IMR-90 (cell line): ENCODE results near the gene AMBN. TPM values are rescaled to one million over a fixed set of nuclear protein-coding genes. Genes with fewer than 3 reads are reported as not detected.

Source experiments
- ATAC-seq: fragments of 200-7000 bp; cut with Tn5 transposase; 2 replicates; pipeline ENCODE4 v1.9.1; 2020; ENCODE audit warnings: low read depth, mild to moderate bottlenecking, moderate library complexity
- BruUV-seq: library from RNA; stranded (reverse); fragments of 400-500 nt; replicated peaks from 2 replicates; lab custom pipeline; 2021; lab: Mats Ljungman, UMichigan
- CTCF ChIA-PET: fragments of 300-600 bp; formaldehyde crosslinking; extraction: SDS; loops from one replicate; lab custom pipeline; 2021; ENCODE audit warnings: antibody characterized with exemption; lab: Yijun Ruan, JAX
- POLR2A ChIA-PET: fragments of 300-600 bp; sonication (Branson Sonifier 250); formaldehyde crosslinking; loops from one replicate; lab custom pipeline; 2022; ENCODE audit warnings: antibody characterized with exemption; ENCODE audit not compliant: unreplicated experiment; lab: Charles Lee
- DNase-seq: peaks from one replicate; pipeline ENCODE4 v3.0.0; 2013
- H2AFZ ChIP-seq: replicated peaks from 2 replicates; pipeline ENCODE3; 2013; ENCODE audit warnings: low read length, mild to moderate bottlenecking; ENCODE audit not compliant: poor library complexity
- H2AK5ac ChIP-seq: 2 replicates; pipeline ENCODE4 v1.6.1; 2013; ENCODE audit warnings: low read depth, low read length, inconsistent platforms
- H2AK9ac ChIP-seq: replicated peaks from 2 replicates; pipeline ENCODE3; 2013; ENCODE audit warnings: mild to moderate bottlenecking, low read depth, low read length, moderate library complexity; ENCODE audit not compliant: poor library complexity
- H2BK120ac ChIP-seq: 2 replicates; pipeline ENCODE4 v1.6.1; 2013; ENCODE audit warnings: low read depth, low read length, inconsistent platforms
- H2BK15ac ChIP-seq: 3 replicates; pipeline ENCODE4 v1.6.1; 2013; ENCODE audit warnings: low read depth, low read length, inconsistent platforms
- H2BK20ac ChIP-seq: 2 replicates; pipeline ENCODE4 v1.6.1; 2013; ENCODE audit warnings: low read depth, mild to moderate bottlenecking, inconsistent platforms, low read length, moderate library complexity
- H2BK5ac ChIP-seq: 2 replicates; pipeline ENCODE4 v1.6.1; 2013; ENCODE audit warnings: mild to moderate bottlenecking, low read depth, low read length, inconsistent platforms; ENCODE audit not compliant: poor library complexity, severe bottlenecking
- H3K14ac ChIP-seq: replicated peaks from 2 replicates; pipeline ENCODE4 v1.6.1; 2013; ENCODE audit warnings: low read depth, low read length, inconsistent platforms
- H3K18ac ChIP-seq: 2 replicates; pipeline ENCODE4 v1.6.1; 2013; ENCODE audit warnings: low read depth, low read length, control low read depth
- H3K23ac ChIP-seq: 2 replicates; pipeline ENCODE4 v1.6.1; 2013; ENCODE audit warnings: low read depth, low read length, inconsistent platforms
- H3K27ac ChIP-seq: 2 replicates; pipeline ENCODE4 v1.5.1; 2013; ENCODE audit warnings: mild to moderate bottlenecking, control low read depth, low read length; ENCODE audit not compliant: insufficient read depth
- H3K27me3 ChIP-seq: 2 replicates; pipeline ENCODE4 v1.6.1; 2013; ENCODE audit warnings: low read length; ENCODE audit not compliant: control insufficient read depth, insufficient read depth
- H3K36me3 ChIP-seq: 2 replicates; pipeline ENCODE4 v1.6.1; 2013; ENCODE audit warnings: low read length, mixed read lengths; ENCODE audit not compliant: control insufficient read depth, insufficient read depth
- H3K4ac ChIP-seq: 2 replicates; pipeline ENCODE4 v1.6.1; 2013; ENCODE audit warnings: low read depth, low read length, inconsistent platforms
- H3K4me1 ChIP-seq: 2 replicates; pipeline ENCODE4 v1.6.1; 2013; ENCODE audit warnings: low read length, mixed read lengths; ENCODE audit not compliant: control insufficient read depth, insufficient read depth
- H3K4me2 ChIP-seq: 2 replicates; pipeline ENCODE4 v1.6.1; 2013; ENCODE audit warnings: low read depth, mild to moderate bottlenecking, control low read depth, low read length, moderate library complexity
- H3K4me3 ChIP-seq: 2 replicates; pipeline ENCODE4 v1.5.1; 2013; ENCODE audit warnings: low read depth, mild to moderate bottlenecking, control low read depth, low read length, moderate library complexity; ENCODE audit not compliant: insufficient read depth
- H3K56ac ChIP-seq: 2 replicates; pipeline ENCODE4 v1.6.1; 2013; ENCODE audit warnings: low read length, inconsistent platforms; ENCODE audit not compliant: insufficient read depth; ENCODE audit errors: extremely low read depth
- H3K79me1 ChIP-seq, 2 experiments: 2 replicates each; pipeline ENCODE4 v1.6.1; 2013; ENCODE audit warnings: low read length in 2 of 2, inconsistent platforms in 1 of 2, low read depth in 1 of 2
- H3K9ac ChIP-seq: 2 replicates; pipeline ENCODE4 v1.6.1; 2013; ENCODE audit warnings: low read depth, low read length, control low read depth
- H3K9me1 ChIP-seq: 2 replicates; pipeline ENCODE4 v1.6.1; 2013; ENCODE audit warnings: low read length, inconsistent platforms; ENCODE audit not compliant: insufficient read depth
- H3K9me3 ChIP-seq: 2 replicates; pipeline ENCODE4 v1.6.1; 2013; ENCODE audit warnings: low read length; ENCODE audit not compliant: control insufficient read depth, insufficient read depth
- H4K20me1 ChIP-seq: 2 replicates; pipeline ENCODE4 v1.6.1; 2013; ENCODE audit warnings: low read length, inconsistent platforms; ENCODE audit not compliant: insufficient read depth
- H4K5ac ChIP-seq: 2 replicates; pipeline ENCODE4 v1.6.1; 2013; ENCODE audit warnings: mild to moderate bottlenecking, low read depth, low read length, control low read depth
- H4K8ac ChIP-seq, 2 experiments: 2 replicates each; pipeline ENCODE4 v1.6.1; 2013; ENCODE audit warnings: low read depth in 2 of 2, low read length in 2 of 2, control low read depth in 1 of 2, inconsistent platforms in 1 of 2
- H4K91ac ChIP-seq: 2 replicates; pipeline ENCODE4 v1.6.1; 2013; ENCODE audit warnings: low read depth, low read length, inconsistent platforms; ENCODE audit not compliant: insufficient read depth
- BHLHE40 ChIP-seq: fragments of 150-350 bp; IDR thresholded peaks from 2 replicates; pipeline ENCODE4 v1.6.1; 2016; ENCODE audit warnings: mild to moderate bottlenecking, low read depth, low read length
- CEBPB ChIP-seq: IDR thresholded peaks from 2 replicates; pipeline ENCODE4 v1.6.1; 2012; ENCODE audit warnings: low read depth, low read length, improper control_type of control experiment
- CHD1 ChIP-seq: IDR thresholded peaks from 2 replicates; pipeline ENCODE4 v1.6.1; 2012; ENCODE audit warnings: low read depth, low read length, improper control_type of control experiment
- FOS ChIP-seq: fragments of 150-350 bp; IDR thresholded peaks from 2 replicates; pipeline ENCODE4 v1.6.1; 2016; ENCODE audit warnings: low read depth, low read length
- MAFK ChIP-seq: IDR thresholded peaks from 2 replicates; pipeline ENCODE4 v1.6.1; 2012; ENCODE audit warnings: low read depth, low read length, improper control_type of control experiment
- MAZ ChIP-seq: IDR thresholded peaks from 2 replicates; pipeline ENCODE4 v1.6.1; 2012; ENCODE audit warnings: low read depth, mild to moderate bottlenecking, low read length, improper control_type of control experiment, moderate library complexity, borderline replicate concordance
- MXI1 ChIP-seq: IDR thresholded peaks from 2 replicates; pipeline ENCODE4 v1.6.1; 2012; ENCODE audit warnings: low read depth, mild to moderate bottlenecking, low read length, moderate library complexity, borderline replicate concordance
- NFE2L2 ChIP-seq: fragments of 150-350 bp; IDR thresholded peaks from 2 replicates; pipeline ENCODE4 v1.6.1; 2016; ENCODE audit warnings: low read depth, mild to moderate bottlenecking, low read length
- RAD21 ChIP-seq: IDR thresholded peaks from 2 replicates; pipeline ENCODE4 v1.6.1; 2012; ENCODE audit warnings: low read length, improper control_type of control experiment
- RCOR1 ChIP-seq: IDR thresholded peaks from 2 replicates; pipeline ENCODE4 v1.6.1; 2012; ENCODE audit warnings: mild to moderate bottlenecking, low read length, improper control_type of control experiment; ENCODE audit not compliant: insufficient replicate concordance
- RFX5 ChIP-seq: IDR thresholded peaks from 2 replicates; pipeline ENCODE4 v1.8.0; 2012; ENCODE audit warnings: low read depth, mild to moderate bottlenecking, low read length, moderate library complexity
- SMC3 ChIP-seq: fragments of 150-350 bp; IDR thresholded peaks from 2 replicates; pipeline ENCODE4 v1.6.1; 2016; ENCODE audit warnings: low read depth, mild to moderate bottlenecking, antibody characterized with exemption, low read length, moderate library complexity
- WGBS, 2 experiments: methylation state at CpG; one replicate each; pipeline versions ENCODE4 v1.1.5 to v1.1.7; 2013; ENCODE audit warnings: missing lambda C conversion rate in 2 of 2; ENCODE audit not compliant: insufficient read length in 1 of 2; ENCODE audit errors: extremely low coverage in 2 of 2; 5-methylcytosine and 5-hydroxymethylcytosine counted together
- dilution Hi-C: fragments of 300-500 bp; cut with HindIII; formaldehyde crosslinking; loops from one replicate; pipeline ENCODE4 v1.14.3; 2018; ENCODE audit warnings: low sequenced_read_pairs; ENCODE audit not compliant: unreplicated experiment
- in situ Hi-C: fragments of 300-500 bp; cut with MboI; formaldehyde crosslinking; loops from 3 replicates; pipeline ENCODE4 v1.14.3; 2019; ENCODE audit warnings: low sequenced_read_pairs, inconsistent platforms, mixed read lengths
- intact Hi-C: fragments of 100-400 bp; cut with micrococcal nuclease; formaldehyde crosslinking; loops from 2 replicates; pipeline ENCODE4 v1.10.0; 2022
- polyA plus RNA-seq, 3 experiments: library from polyadenylated mRNA; depleted of rRNA; stranded (reverse); fragments of >200 nt; gene quantifications; 2 replicates each; pipeline ENCODE4 v1.2.3, GENCODE V29; 2012; ENCODE audit warnings: low replicate concordance in 1 of 3
- total RNA-seq: library from RNA; depleted of rRNA; stranded (reverse); fragments of >200 nt; gene quantifications from 2 replicates; pipeline ENCODE4 v1.2.3, GENCODE V29; 2012
- TF ChIP-seq, protein P1 (sequence below): fragments of 150-350 bp; IDR thresholded peaks from 2 replicates; pipeline ENCODE4 v1.6.1; 2017; ENCODE audit warnings: mild to moderate bottlenecking, antibody characterized with exemption, low read length, low read depth
- TF ChIP-seq, protein P2 (sequence below): conservative IDR thresholded peaks from 2 replicates; pipeline ENCODE4 v1.5.1; 2012; ENCODE audit warnings: mild to moderate bottlenecking, low read depth, low read length, improper control_type of control experiment
- TF ChIP-seq, protein P3 (sequence below): fragments of 150-350 bp; IDR thresholded peaks from 2 replicates; pipeline ENCODE4 v1.6.1; 2016; ENCODE audit warnings: low read depth, mild to moderate bottlenecking, low read length, moderate library complexity, borderline replicate concordance

AMBN gene
- total and polyA plus RNA-seq, 2 of the 4 experiments (the other 2 are of a cell fraction) = not detected

DNA sequence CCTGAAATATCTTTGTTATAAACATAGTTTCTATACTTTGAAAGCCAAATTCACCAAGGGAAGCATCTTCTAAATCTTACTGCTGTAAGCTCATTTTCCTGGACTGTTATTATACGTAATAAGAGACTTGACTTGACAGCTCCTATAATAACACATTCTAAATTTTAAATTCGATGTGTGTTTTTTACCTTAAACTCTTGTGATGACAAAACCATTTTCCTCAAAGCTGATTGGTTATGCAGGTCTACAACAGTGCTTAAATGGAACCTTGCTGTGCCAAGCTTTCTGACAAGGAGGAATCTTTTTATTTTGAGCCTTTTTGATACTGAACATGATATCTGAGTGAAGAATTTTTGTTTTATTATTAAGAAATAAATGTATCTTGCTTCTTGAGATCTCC lies 36.4 kb downstream of the AMBN start, which contains the start of gene ENAM:
Gene ENAM (plus strand): TSS at position 301 of the 400 bp plus-strand sequence. CDS start 757 bp downstream, outside the sequence.
- H3K9ac ChIP-seq = no peak within 1 kb of the TSS
- no peak within 1 kb of the TSS for H3K4me2 ChIP-seq
- H3K23ac ChIP-seq = peak within 1 kb of the TSS; percentile 69; the same call in 1 of the 2 replicates
- peak within 1 kb of the TSS; percentile 61 for H2BK120ac ChIP-seq
- peak within 1 kb of the TSS; percentile 54; the same call in 1 of the 3 replicates for H2BK15ac ChIP-seq
- no peak within 1 kb of the TSS; a peak in 1 of 4 replicates for H4K8ac ChIP-seq
- H3K18ac ChIP-seq = peak within 1 kb of the TSS; percentile 72; the same call in 1 of the 2 replicates
- no peak within 1 kb of the TSS; the same call in 1 of the 2 replicates for H2AK5ac ChIP-seq
- whole genome bisulfite sequencing, 2 experiments = no CpG with 5 or more reads among the region's 2 CpGs
- H3K36me3 ChIP-seq = no peaks in the 10 kb centered on the region
- no peaks in the 10 kb centered on the region for H3K9me1 ChIP-seq
- in situ Hi-C loops (loop anchor here (25.0 kb wide), 1 partner anchor 934 kb away; no protein-coding TSS in a partner anchor), dilution Hi-C loops (no loop called here), intact Hi-C loops (no loop called here)
- peak within 1 kb of the TSS; percentile 81 for H2BK5ac ChIP-seq
- DNase-seq = no peak
- no peak within 1 kb of the TSS; the same call in 1 of the 2 replicates for H4K91ac ChIP-seq
- H2BK20ac ChIP-seq = peak within 1 kb of the TSS; percentile 81
- no peak within 1 kb of the TSS for H3K4me3 ChIP-seq
- no peaks in the 10 kb centered on the region for H3K79me1 ChIP-seq
- H3K4me1 ChIP-seq = no peaks in the 10 kb centered on the region
- no peak for TF ChIP-seq RCOR1
- no peak for TF ChIP-seq MAFK
- no peak for TF ChIP-seq RAD21
- TF ChIP-seq RFX5 = no peak
- TF ChIP-seq, protein P1, sequence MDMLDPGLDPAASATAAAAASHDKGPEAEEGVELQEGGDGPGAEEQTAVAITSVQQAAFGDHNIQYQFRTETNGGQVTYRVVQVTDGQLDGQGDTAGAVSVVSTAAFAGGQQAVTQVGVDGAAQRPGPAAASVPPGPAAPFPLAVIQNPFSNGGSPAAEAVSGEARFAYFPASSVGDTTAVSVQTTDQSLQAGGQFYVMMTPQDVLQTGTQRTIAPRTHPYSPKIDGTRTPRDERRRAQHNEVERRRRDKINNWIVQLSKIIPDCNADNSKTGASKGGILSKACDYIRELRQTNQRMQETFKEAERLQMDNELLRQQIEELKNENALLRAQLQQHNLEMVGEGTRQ = no peak
- TF ChIP-seq SMC3 = no peak
- TF ChIP-seq BHLHE40 = no peak
- TF ChIP-seq, protein P2, sequence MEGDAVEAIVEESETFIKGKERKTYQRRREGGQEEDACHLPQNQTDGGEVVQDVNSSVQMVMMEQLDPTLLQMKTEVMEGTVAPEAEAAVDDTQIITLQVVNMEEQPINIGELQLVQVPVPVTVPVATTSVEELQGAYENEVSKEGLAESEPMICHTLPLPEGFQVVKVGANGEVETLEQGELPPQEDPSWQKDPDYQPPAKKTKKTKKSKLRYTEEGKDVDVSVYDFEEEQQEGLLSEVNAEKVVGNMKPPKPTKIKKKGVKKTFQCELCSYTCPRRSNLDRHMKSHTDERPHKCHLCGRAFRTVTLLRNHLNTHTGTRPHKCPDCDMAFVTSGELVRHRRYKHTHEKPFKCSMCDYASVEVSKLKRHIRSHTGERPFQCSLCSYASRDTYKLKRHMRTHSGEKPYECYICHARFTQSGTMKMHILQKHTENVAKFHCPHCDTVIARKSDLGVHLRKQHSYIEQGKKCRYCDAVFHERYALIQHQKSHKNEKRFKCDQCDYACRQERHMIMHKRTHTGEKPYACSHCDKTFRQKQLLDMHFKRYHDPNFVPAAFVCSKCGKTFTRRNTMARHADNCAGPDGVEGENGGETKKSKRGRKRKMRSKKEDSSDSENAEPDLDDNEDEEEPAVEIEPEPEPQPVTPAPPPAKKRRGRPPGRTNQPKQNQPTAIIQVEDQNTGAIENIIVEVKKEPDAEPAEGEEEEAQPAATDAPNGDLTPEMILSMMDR = no peak
- no peak for TF ChIP-seq CHD1
- TF ChIP-seq, protein P3, sequence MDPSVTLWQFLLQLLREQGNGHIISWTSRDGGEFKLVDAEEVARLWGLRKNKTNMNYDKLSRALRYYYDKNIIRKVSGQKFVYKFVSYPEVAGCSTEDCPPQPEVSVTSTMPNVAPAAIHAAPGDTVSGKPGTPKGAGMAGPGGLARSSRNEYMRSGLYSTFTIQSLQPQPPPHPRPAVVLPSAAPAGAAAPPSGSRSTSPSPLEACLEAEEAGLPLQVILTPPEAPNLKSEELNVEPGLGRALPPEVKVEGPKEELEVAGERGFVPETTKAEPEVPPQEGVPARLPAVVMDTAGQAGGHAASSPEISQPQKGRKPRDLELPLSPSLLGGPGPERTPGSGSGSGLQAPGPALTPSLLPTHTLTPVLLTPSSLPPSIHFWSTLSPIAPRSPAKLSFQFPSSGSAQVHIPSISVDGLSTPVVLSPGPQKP = no peak
- no peak for TF ChIP-seq MAZ
- no peak for TF ChIP-seq MXI1
- TF ChIP-seq NFE2L2 = no peak
- no peak for TF ChIP-seq FOS
- TF ChIP-seq CEBPB = no peak
- BruUV-seq = no TSS peak
- no peaks in the 10 kb centered on the region for H3K27me3 ChIP-seq
- POLR2A ChIA-PET = no interaction called here
- no peaks in the 10 kb centered on the region for H4K20me1 ChIP-seq
- peak within 1 kb of the TSS; percentile 58; the same call in 1 of the 2 replicates for H3K4ac ChIP-seq
- CTCF ChIA-PET = interaction anchor here (0.6 to 1.4 kb wide), 2 partner anchors 15 to 17 kb away, joined by 3 read pairs; no protein-coding TSS in a partner anchor
- no peak within 1 kb of the TSS for H3K56ac ChIP-seq
- H4K5ac ChIP-seq = peak within 1 kb of the TSS; percentile 44; the same call in 1 of the 2 replicates
- ATAC-seq = no peak
- no peak within 1 kb of the TSS for H2AK9ac ChIP-seq
- H3K9me3 ChIP-seq = no peaks in the 10 kb centered on the region
- no peak within 1 kb of the TSS for H3K27ac ChIP-seq
- H2AFZ ChIP-seq = no peak within 1 kb of the TSS
- no peak within 1 kb of the TSS for H3K14ac ChIP-seq
